Adipose tissue (tissue), 3 donors: ENCODE results near the gene PLCB3. TPM values are rescaled to one million over a fixed set of nuclear protein-coding genes. Genes with fewer than 3 reads are reported as not detected.
A peak's percentile ranks its signal among the peaks of the same experiment; 100 is the strongest.

Experiments used
- H3K27ac ChIP-seq: one replicate; pipeline ENCODE4 v1.5.1; 2013; ENCODE audit warnings: low read depth, low read length
- WGBS, 3 donors: extraction: QIAGEN DNeasy Blood & Tissue Kit; methylation state at CpG; one replicate each; pipeline ENCODE4 v1.1.7; 2013; 5-methylcytosine and 5-hydroxymethylcytosine counted together
- polyA plus RNA-seq, 3 donors: library from polyadenylated mRNA; stranded (reverse); fragments of 200-250 nt; gene quantifications; one replicate each; pipeline ENCODE4 v1.2.3, GENCODE V29; 2013
- donor health status: healthy with polysubstance abuse.
- donor health status: Bipolar disorder and iron deficiency.
- donor health status: healthy.

PLCB3 gene
- polyA plus RNA-seq, 3 donors: 5.7 to 22.2 (median 11.1) TPM

- H3K27ac ChIP-seq: no peak overlapping the region
- 60 to 87% (median 87%) methylated on average over 7 of the region's 7 CpGs for WGBS, 3 donors
Observed at GRCh38 chr11:64219354-64219684, 32.0 kb upstream of the PLCB3 start.

GRCh38 chr11:64219755-64220154 is 31.6 kb upstream of the PLCB3 start:
- 88 to 92% (median 89%) methylated on average over 10 of the region's 10 CpGs for WGBS, 3 donors
- H3K27ac ChIP-seq: no peak overlapping the region

GRCh38 chr11:64220271-64220670 is 31.1 kb upstream of the PLCB3 start:
- 80 to 94% (median 89%) methylated on average over 12 to 17 of the region's 17 CpGs for WGBS, 3 donors
- no peak overlapping the region for H3K27ac ChIP-seq

- WGBS, 3 donors: 80 to 92% (median 88%) methylated on average over 14 of the region's 14 CpGs
- no peak overlapping the region for H3K27ac ChIP-seq
Observed at GRCh38 chr11:64220798-64221197, 30.5 kb upstream of the PLCB3 start.

GRCh38 chr11:64222651-64223000 is 28.7 kb upstream of the PLCB3 start:
- WGBS, 3 donors: 67 to 77% (median 69%) methylated on average over 9 of the region's 9 CpGs
- H3K27ac ChIP-seq: no peak overlapping the region

- no peak overlapping the region for H3K27ac ChIP-seq
- 66 to 80% (median 73%) methylated on average over 24 of the region's 24 CpGs for WGBS, 3 donors
Observed at GRCh38 chr11:64223001-64223651, 28.2 kb upstream of the PLCB3 start.

- WGBS, 3 donors: 88 to 91% (median 90%) methylated on average over 17 of the region's 17 CpGs
- no peak overlapping the region for H3K27ac ChIP-seq
Observed at GRCh38 chr11:64224151-64224890, 27.0 kb upstream of the PLCB3 start.

GRCh38 chr11:64224891-64225607 is 26.3 kb upstream of the PLCB3 start:
- H3K27ac ChIP-seq: no peak overlapping the region
- 56 to 65% (median 62%) methylated on average over 22 of the region's 22 CpGs for WGBS, 3 donors

GRCh38 chr11:64225608-64226506 is 25.5 kb upstream of the PLCB3 start, which contains the start of the genes NUDT22 and TRPT1:
Gene NUDT22 (plus strand): TSS chr11:64226274. CDS start chr11:64226653, 379 bp downstream.
Gene TRPT1 (minus strand): TSS chr11:64226186. CDS start chr11:64225860, 326 bp downstream.
- peak within 1 kb of the TSS; percentile 48 for H3K27ac ChIP-seq
- 1% methylated on average over 52 to 54 of the region's 54 CpGs for WGBS, 3 donors

- H3K27ac ChIP-seq: peak overlapping the region; percentile 48
- 5 to 12% (median 8%) methylated on average over 22 to 26 of the region's 26 CpGs for WGBS, 3 donors
Observed at GRCh38 chr11:64226507-64227051, 24.8 kb upstream of the PLCB3 start.

- no peak overlapping the region for H3K27ac ChIP-seq
- WGBS, 3 donors: 51 to 92% (median 84%) methylated on average over 2 to 3 of the region's 3 CpGs
Observed at GRCh38 chr11:64227405-64227956, 23.8 kb upstream of the PLCB3 start.

- H3K27ac ChIP-seq: no peak overlapping the region
- 78 to 91% (median 89%) methylated on average over 12 of the region's 12 CpGs for WGBS, 3 donors
Observed at GRCh38 chr11:64229090-64229743, 22.1 kb upstream of the PLCB3 start.

- WGBS, 3 donors: 28 to 42% (median 34%) methylated on average over 13 of the region's 13 CpGs
- H3K27ac ChIP-seq: no peak overlapping the region
Observed at GRCh38 chr11:64229744-64230170, 21.6 kb upstream of the PLCB3 start.

- WGBS, 3 donors: 0% methylated on average over 51 to 62 of the region's 62 CpGs
- peak within 1 kb of the TSS; percentile 78 for H3K27ac ChIP-seq
Observed at GRCh38 chr11:64230171-64230984, 21.0 kb upstream of the PLCB3 start, which contains the start of gene DNAJC4. Gene DNAJC4 (plus strand): TSS chr11:64230548. CDS start chr11:64230855, 307 bp downstream.

- 4 to 11% (median 10%) methylated on average over 8 of the region's 8 CpGs for WGBS, 3 donors
Observed at GRCh38 chr11:64230985-64231365, 20.4 kb upstream of the PLCB3 start.

GRCh38 chr11:64231546-64231945 is 19.8 kb upstream of the PLCB3 start:
- WGBS, 3 donors: 87 to 91% (median 90%) methylated on average over 7 of the region's 7 CpGs
- H3K27ac ChIP-seq: no peak overlapping the region

More at GRCh38 chr11:64230985-64231365, 20.4 kb upstream of the PLCB3 start:
- peak overlapping the region; percentile 78 for H3K27ac ChIP-seq
